Activated T-cell treated with anti-CD3 and anti-CD28 coated beads, Interleukin-2, amount 50 U/mL, for 4 hours (primary cell): Measurements from ENCODE around the gene SETD7. TPM values are rescaled to one million over a fixed set of nuclear protein-coding genes. Genes with fewer than 3 reads are reported as not detected.
"Not testable (repeated sequence)": the region's sequence is repeated elsewhere in the genome, so short reads cannot be mapped to it uniquely, and the experiment has no call there.

ENCODE experiments used
- ATAC-seq, 2 donors: fragments of 200-7000 bp; cut with Tn5 transposase; one replicate each; pipeline ENCODE4 v1.10.0; 2021
- DNase-seq: peaks from one replicate; pipeline ENCODE4 v3.0.0-alpha.2; 2020
- H3K27me3 Mint-ChIP-seq: one replicate; pipeline ENCODE4 v1.8.0; 2021; ENCODE audit warnings: low read depth, mixed read lengths
- H3K36me3 Mint-ChIP-seq: one replicate; pipeline ENCODE4 v1.8.0; 2022; ENCODE audit warnings: mixed read lengths; ENCODE audit not compliant: insufficient read depth
- H3K4me1 Mint-ChIP-seq: one replicate; pipeline ENCODE4 v1.8.0; 2021; ENCODE audit warnings: low read depth, mixed read lengths
- H3K4me3 Mint-ChIP-seq: one replicate; pipeline ENCODE4 v1.8.0; 2021; ENCODE audit warnings: mild to moderate bottlenecking, moderate library complexity, mixed read lengths
- H3K9me3 Mint-ChIP-seq: one replicate; pipeline ENCODE4 v1.8.0; 2021; ENCODE audit warnings: mixed read lengths
- total RNA-seq, 3 donors: library from RNA; stranded (reverse); gene quantifications; one replicate each; pipeline ENCODE4 v1.2.1, GENCODE V29; 2021

The SETD7 gene
- total RNA-seq, 3 donors from 2014 or later: 11.1 to 16.6 (median 14.5) TPM

- DNase-seq (no peak), ATAC-seq (no peak)
- Mint-ChIP-seq H3K9me3 (peaks cover 3% of the 10 kb centered on the region), H3K36me3 (peaks cover 5% of the 10 kb centered on the region), H3K4me3 (no peak overlapping the region), H3K4me1 (no peaks in the 10 kb centered on the region), H3K27me3 (peaks cover 4% of the 10 kb centered on the region)
Measured at GRCh38 chr4:139499186-139499585, 56.8 kb downstream of the SETD7 start.

DNA sequence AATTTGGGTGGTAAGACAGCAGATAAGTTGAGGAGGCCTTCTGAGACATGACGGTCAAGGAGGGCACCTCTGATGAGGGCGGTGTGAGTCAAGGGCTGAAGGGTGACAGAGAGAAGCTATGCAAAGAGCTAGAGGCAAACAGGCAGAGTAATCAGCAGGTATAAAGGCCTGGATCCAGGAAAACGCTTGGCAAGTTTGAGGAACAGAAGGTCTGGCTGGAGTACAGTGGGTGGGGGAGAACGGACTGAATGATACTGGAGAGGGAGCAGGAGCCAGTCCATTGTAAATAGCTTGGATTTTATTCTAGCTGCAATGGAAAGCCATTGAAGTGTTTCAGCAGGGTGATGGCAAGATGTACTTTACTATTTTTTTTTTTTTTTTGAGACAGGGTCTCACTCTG is 62.8 kb downstream of the SETD7 start:
- Mint-ChIP-seq H3K9me3 (no peaks in the 10 kb centered on the region), H3K27me3 (peaks cover 3% of the 10 kb centered on the region), H3K4me1 (no peaks in the 10 kb centered on the region), H3K4me3 (no peak overlapping the region), H3K36me3 (no peaks in the 10 kb centered on the region)
- DNase-seq (no peak), ATAC-seq (no peak)

GRCh38 chr4:139492429-139492828 is 63.6 kb downstream of the SETD7 start:
- no peaks in the 10 kb centered on the region for H3K36me3 Mint-ChIP-seq
- no peak overlapping the region for H3K4me3 Mint-ChIP-seq
- H3K4me1 Mint-ChIP-seq: no peaks in the 10 kb centered on the region
- ATAC-seq: no peak
- no peak for DNase-seq
- peaks cover 3% of the 10 kb centered on the region for H3K27me3 Mint-ChIP-seq
- H3K9me3 Mint-ChIP-seq: no peaks in the 10 kb centered on the region

- Mint-ChIP-seq H3K9me3 (no peaks in the 10 kb centered on the region), H3K4me1 (no peaks in the 10 kb centered on the region), H3K36me3 (no peaks in the 10 kb centered on the region), H3K27me3 (peaks cover 3% of the 10 kb centered on the region), H3K4me3 (no peak overlapping the region)
- DNase-seq: no peak
- no peak for ATAC-seq
Measured at GRCh38 chr4:139489638-139490037, 66.4 kb downstream of the SETD7 start.

DNA sequence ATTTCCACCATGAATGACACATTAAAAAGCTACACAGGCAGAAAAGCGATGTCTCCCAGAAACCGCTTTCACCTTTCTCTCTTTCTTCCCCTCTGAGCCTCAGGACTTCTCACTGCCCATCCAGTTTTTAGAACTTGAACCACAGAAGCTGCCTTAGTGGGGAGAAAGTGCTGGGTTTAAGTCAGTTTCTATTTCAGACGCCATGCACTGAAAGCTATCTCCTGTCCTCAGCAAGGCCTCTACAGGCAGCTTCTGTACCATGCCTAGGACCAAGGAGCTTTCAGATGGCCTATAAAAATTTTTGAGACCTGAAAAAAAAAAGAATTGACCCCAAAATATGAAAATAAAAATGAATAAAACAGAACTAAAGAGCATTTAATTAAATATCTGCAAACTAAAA is 67.6 kb downstream of the SETD7 start:
- Mint-ChIP-seq H3K36me3 (no peaks in the 10 kb centered on the region), H3K9me3 (no peaks in the 10 kb centered on the region), H3K4me3 (no peak overlapping the region), H3K27me3 (peaks cover 3% of the 10 kb centered on the region), H3K4me1 (no peaks in the 10 kb centered on the region)
- DNase-seq (no peak), ATAC-seq (no peak)

GRCh38 chr4:139484783-139485311 is 71.2 kb downstream of the SETD7 start:
- Mint-ChIP-seq H3K27me3 (no peaks in the 10 kb centered on the region), H3K36me3 (peaks cover 2% of the 10 kb centered on the region), H3K4me3 (no peak overlapping the region), H3K9me3 (no peaks in the 10 kb centered on the region), H3K4me1 (no peaks in the 10 kb centered on the region)
- no peak for DNase-seq
- no peak for ATAC-seq

DNA sequence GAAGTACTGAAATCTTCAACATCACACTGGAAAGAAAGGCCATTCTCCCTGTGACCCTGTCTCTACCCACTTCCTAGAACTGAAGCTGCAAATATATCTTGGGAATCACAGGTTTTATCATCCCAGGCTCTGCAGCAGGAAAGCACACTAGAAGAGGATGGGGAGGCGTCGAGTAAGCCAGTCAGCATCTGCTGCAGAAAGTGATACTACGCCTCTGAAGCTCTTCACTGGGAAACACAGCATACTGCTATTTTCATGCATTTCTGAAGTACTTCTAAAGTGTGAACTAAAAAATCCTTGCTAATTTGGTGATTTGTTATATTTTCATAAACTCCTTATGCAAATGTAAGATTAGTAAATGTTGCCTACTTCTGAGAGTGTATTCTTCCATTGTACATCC is 73.0 kb downstream of the SETD7 start:
- Mint-ChIP-seq H3K36me3 (peaks cover 8% of the 10 kb centered on the region), H3K9me3 (no peaks in the 10 kb centered on the region), H3K27me3 (no peaks in the 10 kb centered on the region), H3K4me1 (no peaks in the 10 kb centered on the region), H3K4me3 (no peak overlapping the region)
- ATAC-seq (no peak), DNase-seq (no peak)

GRCh38 chr4:139481465-139481864 is 74.6 kb downstream of the SETD7 start:
- H3K4me3 Mint-ChIP-seq: no peak overlapping the region
- DNase-seq: no peak
- H3K9me3 Mint-ChIP-seq: no peaks in the 10 kb centered on the region
- H3K27me3 Mint-ChIP-seq: no peaks in the 10 kb centered on the region
- no peak for ATAC-seq
- H3K36me3 Mint-ChIP-seq: peaks cover 8% of the 10 kb centered on the region
- H3K4me1 Mint-ChIP-seq: no peaks in the 10 kb centered on the region

DNA sequence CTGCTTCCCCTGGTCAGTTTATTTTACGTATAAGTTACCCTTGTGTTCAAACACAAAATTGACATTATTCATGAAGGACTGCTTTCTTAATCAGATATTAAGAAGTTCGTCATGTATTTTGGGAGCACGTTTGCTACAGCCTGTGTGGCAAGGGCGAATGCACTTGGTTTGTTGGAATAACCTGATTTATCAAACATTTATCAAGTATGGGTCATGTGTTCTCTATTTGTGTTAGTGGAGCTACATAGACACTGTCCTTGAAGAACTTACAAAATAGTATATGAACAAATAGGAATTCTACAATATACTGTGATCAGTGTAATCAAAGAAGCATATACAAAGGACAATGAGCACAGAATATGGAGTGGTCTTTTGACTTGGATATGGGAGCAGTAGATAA is 79.7 kb downstream of the SETD7 start:
- no peak overlapping the region for H3K4me3 Mint-ChIP-seq
- ATAC-seq (no peak), DNase-seq (no peak)
- no peaks in the 10 kb centered on the region for H3K4me1 Mint-ChIP-seq
- H3K27me3 Mint-ChIP-seq: no peaks in the 10 kb centered on the region
- peaks cover 7% of the 10 kb centered on the region for H3K9me3 Mint-ChIP-seq
- H3K36me3 Mint-ChIP-seq: peaks cover 27% of the 10 kb centered on the region

GRCh38 chr4:139472852-139473251 is 83.2 kb downstream of the SETD7 start:
- Mint-ChIP-seq H3K9me3 (peaks cover 25% of the 10 kb centered on the region), H3K36me3 (peaks cover 36% of the 10 kb centered on the region), H3K27me3 (no peaks in the 10 kb centered on the region), H3K4me3 (no peak overlapping the region), H3K4me1 (peaks cover 8% of the 10 kb centered on the region)
- DNase-seq (no peak), ATAC-seq (no peak)

DNA sequence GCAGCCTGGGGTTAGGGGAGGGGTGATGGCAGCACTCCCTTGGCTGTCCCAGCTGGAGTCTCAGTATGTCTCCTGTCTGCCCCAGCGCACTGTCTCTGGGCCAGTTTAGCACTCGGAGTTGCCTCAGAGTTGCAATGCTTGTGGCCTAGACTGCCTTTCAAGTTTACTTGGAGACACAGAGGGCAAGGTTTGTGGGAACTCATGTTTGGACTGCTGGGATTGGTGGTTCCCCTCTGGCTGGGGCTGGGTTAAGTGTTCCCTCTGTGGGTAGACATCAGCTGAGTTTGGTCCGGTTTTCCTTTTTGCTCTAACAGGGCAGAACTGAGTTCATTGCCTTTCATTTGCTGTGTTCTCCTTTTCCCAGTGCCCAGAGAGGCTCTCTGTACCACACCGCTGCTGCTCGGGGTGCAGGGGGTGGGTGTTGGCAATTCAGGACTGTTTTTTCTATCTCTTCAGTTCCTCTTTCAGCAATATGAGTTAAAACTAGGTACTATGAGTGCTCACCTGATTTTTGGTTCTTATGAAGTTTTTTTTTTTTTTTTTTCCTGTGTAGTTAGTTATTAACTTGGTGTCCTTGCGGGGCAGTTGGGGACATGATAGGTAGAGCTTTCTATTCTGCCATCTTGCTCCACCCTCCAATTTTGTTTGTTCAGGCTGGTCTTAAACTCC is 84.9 kb downstream of the SETD7 start:
- H3K36me3 Mint-ChIP-seq: peaks cover 38% of the 10 kb centered on the region
- H3K27me3 Mint-ChIP-seq: no peaks in the 10 kb centered on the region
- H3K4me3 Mint-ChIP-seq: no peak overlapping the region
- no peak for ATAC-seq
- H3K9me3 Mint-ChIP-seq: peaks cover 26% of the 10 kb centered on the region
- H3K4me1 Mint-ChIP-seq: peaks cover 8% of the 10 kb centered on the region
- no peak for DNase-seq

DNA sequence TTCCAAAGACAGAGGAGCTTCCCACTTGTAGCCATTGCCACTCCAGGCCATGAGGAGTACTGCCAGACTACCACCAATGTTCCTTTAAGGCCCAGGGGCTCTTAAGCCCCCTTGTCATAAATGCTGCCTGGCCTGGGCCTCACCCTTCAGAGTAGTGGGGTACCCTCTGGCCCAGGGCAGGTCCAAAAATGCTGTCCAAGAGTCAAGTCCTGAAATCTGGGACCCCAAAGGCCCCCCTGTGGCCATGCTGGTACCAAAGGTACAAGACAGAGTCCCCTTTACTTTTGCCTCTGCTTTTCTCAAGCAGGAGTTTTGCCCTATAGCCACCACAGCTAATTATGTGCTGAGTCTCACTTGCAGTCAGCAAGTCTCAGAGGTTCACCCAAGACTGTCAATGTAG is 85.7 kb downstream of the SETD7 start:
- H3K9me3 Mint-ChIP-seq: peaks cover 26% of the 10 kb centered on the region
- peaks cover 10% of the 10 kb centered on the region for H3K4me1 Mint-ChIP-seq
- no peaks in the 10 kb centered on the region for H3K27me3 Mint-ChIP-seq
- DNase-seq: no peak
- no peak overlapping the region for H3K4me3 Mint-ChIP-seq
- peaks cover 38% of the 10 kb centered on the region for H3K36me3 Mint-ChIP-seq
- ATAC-seq: no peak

DNA sequence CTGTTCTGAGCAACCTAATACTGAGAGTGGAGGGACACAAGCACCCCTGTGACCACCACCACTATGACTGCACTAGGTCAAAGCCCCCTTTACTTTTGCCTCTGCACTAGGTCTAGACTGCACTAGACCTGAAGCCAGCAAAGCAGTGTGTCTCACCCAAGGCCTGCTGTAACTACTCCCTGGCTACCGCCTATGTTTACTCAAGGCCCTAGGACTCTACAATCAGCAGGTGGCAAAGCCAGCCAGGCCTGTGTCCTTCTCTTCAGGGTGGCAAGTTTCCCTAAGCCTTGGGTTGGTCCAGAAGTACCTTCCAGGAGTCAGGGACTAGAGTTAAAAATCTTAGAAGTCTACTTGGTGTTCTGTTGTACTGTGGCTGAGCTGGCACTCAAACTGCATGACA is 86.2 kb downstream of the SETD7 start:
- Mint-ChIP-seq H3K4me3 (no peak overlapping the region), H3K4me1 (peaks cover 10% of the 10 kb centered on the region), H3K36me3 (peaks cover 38% of the 10 kb centered on the region), H3K9me3 (peaks cover 26% of the 10 kb centered on the region), H3K27me3 (no peaks in the 10 kb centered on the region)
- no peak for DNase-seq
- ATAC-seq: no peak

DNA sequence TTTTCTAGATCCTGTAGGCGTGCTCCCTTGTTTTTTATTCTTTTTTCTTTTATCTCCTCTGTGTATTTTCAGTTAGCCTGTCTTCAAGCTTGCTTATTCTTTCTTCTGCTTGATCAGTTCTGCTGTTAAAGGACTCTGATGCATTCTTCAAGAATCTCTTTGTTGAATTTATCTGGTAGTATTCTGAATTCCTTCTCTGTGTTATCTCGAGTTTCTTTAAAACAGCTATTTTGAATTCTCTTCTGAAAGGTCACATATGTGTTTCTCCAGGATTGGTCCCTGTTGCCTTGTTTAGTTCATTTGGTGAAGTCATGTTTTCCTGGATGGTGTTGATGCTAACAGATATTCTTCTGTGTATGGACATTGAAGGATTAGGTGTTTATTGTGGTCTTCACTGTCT is 86.8 kb downstream of the SETD7 start:
- ATAC-seq (no peak), DNase-seq (no peak)
- Mint-ChIP-seq H3K4me3 (no peak overlapping the region), H3K27me3 (no peaks in the 10 kb centered on the region), H3K36me3 (peaks cover 35% of the 10 kb centered on the region), H3K4me1 (peaks cover 10% of the 10 kb centered on the region), H3K9me3 (peaks cover 26% of the 10 kb centered on the region)

GRCh38 chr4:139468756-139469155 is 87.3 kb downstream of the SETD7 start:
- H3K27me3 Mint-ChIP-seq, ATAC-seq, H3K4me3 Mint-ChIP-seq, DNase-seq: not testable (repeated sequence)
- Mint-ChIP-seq H3K4me1 (peaks cover 10% of the 10 kb centered on the region), H3K9me3 (peaks cover 26% of the 10 kb centered on the region), H3K36me3 (peaks cover 39% of the 10 kb centered on the region)
